Ascending aorta (tissue), 2 donors: ENCODE measurements around the gene C16orf82. TPM values are rescaled to one million over a fixed set of nuclear protein-coding genes. Genes with fewer than 3 reads are reported as not detected.
A peak's percentile ranks its signal among the peaks of the same experiment; 100 is the strongest.

Source experiments
- DNase-seq, 2 donors: peaks; one replicate each; pipeline ENCODE4 v3.0.0-alpha.2; 2019; ENCODE audit warnings: low spot score in 2 of 2
- H3K27ac ChIP-seq, 2 donors: fragments of 200-600 bp; sonication (generic); one replicate each; pipeline ENCODE4 v1.5.1; 2016 to 2017; ENCODE audit warnings: mild to moderate bottlenecking in 1 of 2
- H3K27me3 ChIP-seq: fragments of 200-600 bp; sonication (generic); one replicate; pipeline ENCODE4 v1.5.1; 2017
- H3K36me3 ChIP-seq, 2 donors: fragments of 200-600 bp; sonication (generic); one replicate each; pipeline ENCODE4 v1.5.1; 2016
- H3K4me1 ChIP-seq, 2 donors: fragments of 200-600 bp; sonication (generic); one replicate each; pipeline ENCODE4 v1.5.1; 2016 to 2017; ENCODE audit warnings: mild to moderate bottlenecking in 1 of 2
- H3K4me3 ChIP-seq, 2 donors: fragments of 200-600 bp; sonication (generic); one replicate each; pipeline ENCODE4 v1.5.1; 2016 to 2017; ENCODE audit warnings: mild to moderate bottlenecking in 1 of 2
- H3K9me3 ChIP-seq, 2 donors: fragments of 200-600 bp; sonication (generic); one replicate each; pipeline ENCODE4 v1.5.1; 2016
- intact Hi-C: fragments of 100-400 bp; cut with DNase I; formaldehyde crosslinking; loops from one replicate; pipeline ENCODE4 v1.15.1; 2023
- total RNA-seq: library from RNA; depleted of rRNA; stranded (reverse); fragments of >200 nt; gene quantifications from one replicate; pipeline ENCODE4 v1.1.0, GENCODE V29; 2016
- TF ChIP-seq, protein P1 (sequence below), 3 experiments: fragments of 200-600 bp in 2 of 3; fragments of 450-650 bp in 1 of 3; sonication (generic) in 2 of 3; IDR thresholded peaks; one replicate each; pipeline ENCODE4 v1.5.1; 2016 to 2019; ENCODE audit warnings: antibody characterized with exemption in 3 of 3, mild to moderate bottlenecking in 1 of 3, moderate library complexity in 1 of 3

The C16orf82 gene
- total RNA-seq, 1 donor from 2014 or later, result not detected

DNA sequence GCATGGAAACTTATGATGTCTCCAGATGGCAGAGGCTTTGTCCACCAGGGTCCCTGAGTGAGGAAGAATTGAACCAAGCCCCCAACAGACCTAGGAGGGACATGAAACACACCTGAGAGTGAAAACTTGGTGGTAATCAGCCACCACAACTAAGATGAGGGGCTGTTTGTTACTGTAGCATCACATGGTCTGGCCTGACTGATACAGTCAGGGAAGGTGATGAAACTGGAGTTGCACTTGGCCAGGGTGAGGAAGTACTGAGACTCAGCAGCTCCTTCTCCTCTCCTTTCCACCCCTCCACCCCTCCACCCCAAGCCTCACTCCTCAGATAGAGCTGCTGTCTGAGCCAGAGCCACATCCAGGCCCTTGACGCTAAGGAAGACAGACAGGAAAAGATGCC lies 37.2 kb downstream of the C16orf82 start:
- H3K36me3 ChIP-seq, result no peaks in the 10 kb centered on the region
- no peak overlapping the region for H3K4me3 ChIP-seq
- intact Hi-C loops, result no loop called here
- no peak overlapping the region for H3K27ac ChIP-seq
- no peaks in the 10 kb centered on the region for H3K9me3 ChIP-seq
- TF ChIP-seq, protein P1, sequence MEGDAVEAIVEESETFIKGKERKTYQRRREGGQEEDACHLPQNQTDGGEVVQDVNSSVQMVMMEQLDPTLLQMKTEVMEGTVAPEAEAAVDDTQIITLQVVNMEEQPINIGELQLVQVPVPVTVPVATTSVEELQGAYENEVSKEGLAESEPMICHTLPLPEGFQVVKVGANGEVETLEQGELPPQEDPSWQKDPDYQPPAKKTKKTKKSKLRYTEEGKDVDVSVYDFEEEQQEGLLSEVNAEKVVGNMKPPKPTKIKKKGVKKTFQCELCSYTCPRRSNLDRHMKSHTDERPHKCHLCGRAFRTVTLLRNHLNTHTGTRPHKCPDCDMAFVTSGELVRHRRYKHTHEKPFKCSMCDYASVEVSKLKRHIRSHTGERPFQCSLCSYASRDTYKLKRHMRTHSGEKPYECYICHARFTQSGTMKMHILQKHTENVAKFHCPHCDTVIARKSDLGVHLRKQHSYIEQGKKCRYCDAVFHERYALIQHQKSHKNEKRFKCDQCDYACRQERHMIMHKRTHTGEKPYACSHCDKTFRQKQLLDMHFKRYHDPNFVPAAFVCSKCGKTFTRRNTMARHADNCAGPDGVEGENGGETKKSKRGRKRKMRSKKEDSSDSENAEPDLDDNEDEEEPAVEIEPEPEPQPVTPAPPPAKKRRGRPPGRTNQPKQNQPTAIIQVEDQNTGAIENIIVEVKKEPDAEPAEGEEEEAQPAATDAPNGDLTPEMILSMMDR (IDR thresholded peaks at IDR 0.05), result no peak
- no peaks in the 10 kb centered on the region for H3K27me3 ChIP-seq
- DNase-seq, result no peak
- no peaks in the 10 kb centered on the region for H3K4me1 ChIP-seq

DNA sequence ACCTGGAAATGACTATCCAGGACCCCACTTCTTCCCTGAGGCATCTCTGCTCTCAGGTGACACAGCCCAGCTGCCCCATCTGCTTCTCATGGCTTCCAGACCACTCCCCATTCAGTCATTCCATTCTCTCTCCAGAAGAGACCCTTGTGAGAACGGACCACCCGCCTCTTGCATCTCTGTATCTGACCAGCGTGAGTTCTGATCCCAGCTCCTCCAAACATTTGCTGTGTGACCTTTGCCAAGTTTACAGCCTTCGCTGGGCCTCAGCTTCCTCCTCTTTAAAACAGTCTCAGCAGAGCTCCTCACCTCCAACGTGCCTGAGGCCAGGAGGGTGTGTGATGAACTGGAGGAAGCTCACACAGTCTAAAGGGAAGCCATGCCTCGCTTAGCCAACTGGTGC lies 39.6 kb downstream of the C16orf82 start:
- Histone ChIP-seq H3K36me3 (no peaks in the 10 kb centered on the region), H3K4me3 (no peak overlapping the region), H3K27me3 (no peaks in the 10 kb centered on the region), H3K27ac (no peak overlapping the region), H3K4me1 (peaks cover 0 to 3% of the 10 kb centered on the region in 2 donors), H3K9me3 (no peaks in the 10 kb centered on the region)
- DNase-seq, result no peak
- intact Hi-C loops, result no loop called here
- TF ChIP-seq, protein P1 (IDR thresholded peaks at IDR 0.05), result no peak

DNA sequence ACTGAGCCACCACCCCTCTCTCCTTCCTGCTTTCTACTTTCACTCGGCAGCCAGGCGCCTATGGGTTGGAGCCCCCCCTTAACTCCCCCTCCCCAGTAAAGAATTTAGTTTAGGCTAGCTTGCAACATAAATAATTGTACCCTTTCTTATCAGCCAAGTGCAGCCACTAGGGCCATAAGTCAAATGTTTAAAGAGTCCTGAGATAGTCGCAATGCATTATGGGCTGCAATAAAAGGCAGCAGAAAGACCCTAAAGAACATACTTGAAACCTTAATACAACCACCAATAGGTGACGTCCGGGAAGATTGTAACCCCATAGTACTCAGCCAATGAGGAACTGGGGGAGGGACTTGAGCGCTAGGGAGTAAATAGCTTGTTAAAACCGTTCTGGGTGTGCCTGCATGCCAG lies 40.5 kb downstream of the C16orf82 start:
- no peaks in the 10 kb centered on the region for H3K36me3 ChIP-seq
- H3K4me1 ChIP-seq, result peaks cover 0 to 3% of the 10 kb centered on the region in 2 donors
- TF ChIP-seq, protein P1 (IDR thresholded peaks at IDR 0.05), result no peak
- H3K27me3 ChIP-seq, result no peaks in the 10 kb centered on the region
- H3K9me3 ChIP-seq, result no peaks in the 10 kb centered on the region
- DNase-seq, result no peak
- intact Hi-C loops, result no loop called here
- no peak overlapping the region for H3K4me3 ChIP-seq
- H3K27ac ChIP-seq, result no peak overlapping the region

DNA sequence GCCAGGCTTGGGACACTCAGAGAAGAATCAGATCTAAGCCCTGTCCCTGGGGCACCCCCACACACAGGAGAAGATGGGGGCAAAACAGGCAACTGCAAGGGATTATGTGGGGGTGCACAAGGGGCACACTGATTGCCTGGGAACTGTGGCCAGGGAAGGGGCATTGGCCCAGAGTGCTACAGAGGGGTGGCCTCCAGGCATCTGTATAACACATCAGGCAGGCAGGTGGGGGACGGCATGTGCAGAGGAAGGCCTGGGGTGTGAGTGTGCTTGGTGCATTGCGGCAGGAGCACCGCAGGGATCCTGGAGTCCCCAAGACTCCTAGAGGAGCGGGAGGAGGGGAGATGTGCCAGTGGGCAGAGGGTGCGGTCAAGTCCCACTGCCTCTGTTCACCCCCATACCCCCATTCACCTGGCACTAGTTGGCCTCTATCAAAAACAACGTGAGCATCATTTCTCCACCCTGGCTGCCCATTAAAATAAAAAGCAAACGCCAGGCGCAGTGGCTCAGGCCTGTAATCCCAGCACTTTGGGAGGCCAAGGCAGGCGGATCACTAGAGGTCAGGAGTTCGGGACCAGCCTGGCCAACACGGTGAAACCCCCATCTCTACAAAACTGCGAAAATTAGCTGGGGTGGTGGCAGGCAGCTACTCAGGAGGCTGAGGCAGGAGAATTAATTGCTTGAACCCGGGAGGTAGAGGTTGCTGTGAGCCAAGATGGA lies 41.5 kb downstream of the C16orf82 start:
- H3K9me3 ChIP-seq, result no peaks in the 10 kb centered on the region
- intact Hi-C loops, result no loop called here
- H3K4me3 ChIP-seq, result no peak overlapping the region
- TF ChIP-seq, protein P1 (IDR thresholded peaks at IDR 0.05), result no peak
- DNase-seq, result no peak
- H3K27me3 ChIP-seq, result no peaks in the 10 kb centered on the region
- H3K4me1 ChIP-seq, result peaks cover 0 to 3% of the 10 kb centered on the region in 2 donors
- H3K36me3 ChIP-seq, result no peaks in the 10 kb centered on the region
- H3K27ac ChIP-seq, result no peak overlapping the region

DNA sequence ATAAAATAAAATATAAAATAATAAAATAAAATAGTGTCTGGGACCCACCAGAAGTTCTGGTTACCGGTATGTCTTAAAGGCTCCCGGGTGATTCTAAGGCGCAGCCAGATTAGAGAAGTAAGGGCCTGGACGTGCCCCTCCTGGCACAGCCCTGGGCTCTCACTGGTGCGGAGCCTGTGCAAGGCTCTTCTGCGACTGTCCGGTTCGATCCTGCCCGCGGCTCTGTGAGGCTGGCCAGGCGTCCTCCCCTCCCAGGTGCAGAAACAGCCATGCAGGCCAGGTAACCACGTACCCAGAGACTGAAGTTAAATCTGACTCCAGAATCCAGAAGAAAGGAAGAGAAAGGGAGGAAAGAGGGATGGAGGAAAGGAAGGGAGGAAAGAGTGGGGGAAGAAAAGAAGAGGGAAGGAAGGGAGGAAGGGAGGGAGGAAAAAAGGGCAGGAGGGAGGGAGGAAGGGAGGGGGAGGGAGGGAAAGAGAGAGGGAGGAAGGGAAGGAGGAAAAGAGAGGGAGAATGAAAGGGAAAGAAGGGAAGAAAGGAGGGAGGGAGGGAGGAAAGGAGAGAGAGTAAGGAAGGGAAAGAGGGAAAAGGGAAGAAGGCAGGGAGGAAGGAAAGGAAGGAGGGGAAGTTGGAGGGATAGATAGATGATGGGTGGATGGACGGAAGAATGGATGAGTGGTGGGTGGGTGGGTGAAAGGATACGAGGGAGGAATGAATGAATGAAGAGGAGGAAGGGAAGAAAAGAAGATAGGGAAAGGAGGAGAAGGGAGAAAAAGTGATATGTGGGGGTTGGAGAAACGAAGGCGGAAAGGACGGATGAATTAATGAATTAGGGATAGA lies 42.3 kb downstream of the C16orf82 start:
- intact Hi-C loops, result no loop called here
- peaks cover 0 to 3% of the 10 kb centered on the region in 2 donors for H3K4me1 ChIP-seq
- DNase-seq, result no peak
- TF ChIP-seq, protein P1 (IDR thresholded peaks at IDR 0.05), result no peak
- no peak overlapping the region for H3K27ac ChIP-seq
- no peaks in the 10 kb centered on the region for H3K9me3 ChIP-seq
- H3K36me3 ChIP-seq, result no peaks in the 10 kb centered on the region
- peak overlapping the region; percentile 47 to 59 for H3K4me3 ChIP-seq
- H3K27me3 ChIP-seq, result no peaks in the 10 kb centered on the region
